Frontal cortex (tissue), 4 donors: ENCODE results near the gene CKB. TPM values are rescaled to one million over a fixed set of nuclear protein-coding genes. Genes with fewer than 3 reads are reported as not detected.
"Not testable (repeated sequence)": the region's sequence is repeated elsewhere in the genome, so short reads cannot be mapped to it uniquely, and the experiment has no call there.

Experiments
- DNase-seq, 2 donors: peaks; one replicate each; pipeline ENCODE4 v3.0.0; 2012; ENCODE audit warnings: low spot score in 2 of 2
- FAIRE-seq: peaks from 2 replicates; lab custom pipeline; 2012; peaks lifted over from hg19 to GRCh38; lab: Jason Lieb, UNC
- total RNA-seq: library from RNA; depleted of rRNA; stranded (reverse); fragments of >200 nt; gene quantifications from one replicate; pipeline ENCODE4 v1.2.3, GENCODE V29; 2014
- donor health status: control.
- donor health status: control.
- donor health status: control.

CKB gene
- total RNA-seq, 1 donor from 2014 or later: 260 TPM

- FAIRE-seq: no peak
These were observed 6.2 kb upstream of the CKB start, which contains the start of gene TRMT61A for GRCh38 chr14:103528587-103529382. TSS of gene TRMT61A (plus strand) at chr14:103529196. CDS start at chr14:103529979, 783 bp downstream.

GRCh38 chr14:103528146-103528586 lies 5.5 kb upstream of the CKB start:
- no peak for FAIRE-seq
- no peak for DNase-seq

More at GRCh38 chr14:103528587-103529382, 6.2 kb upstream of the CKB start, which contains the start of gene TRMT61A:
- DNase-seq: peak; percentile 99

GRCh38 chr14:103527408-103528145 lies 4.9 kb upstream of the CKB start:
- FAIRE-seq: no peak
- DNase-seq: no peak

- DNase-seq (no peak), FAIRE-seq (no peak)
These were observed 4.3 kb upstream of the CKB start for GRCh38 chr14:103526914-103527248.

- DNase-seq (no peak), FAIRE-seq (no peak)
These were observed 3.8 kb upstream of the CKB start for GRCh38 chr14:103526247-103526913.

GRCh38 chr14:103525430-103526246 lies 3.0 kb upstream of the CKB start:
- FAIRE-seq, DNase-seq: not testable (repeated sequence)

- DNase-seq: no peak
- FAIRE-seq: no peak
These were observed 1.6 kb upstream of the CKB start for GRCh38 chr14:103524002-103524935.

- FAIRE-seq: no peak
- DNase-seq: no peak
These were observed 935 bp upstream of the CKB start for GRCh38 chr14:103523575-103523954.

GRCh38 chr14:103521951-103522563 lies 573 bp downstream of the CKB start:
- FAIRE-seq (no peak), DNase-seq (peak; percentile 53 to 64)

- FAIRE-seq: no peak
- DNase-seq: peak; percentile 64 to 84
These were observed 1.1 kb downstream of the CKB start for GRCh38 chr14:103521438-103521950.

- FAIRE-seq (no peak), DNase-seq (peak; percentile 83 to 90)
These were observed 1.8 kb downstream of the CKB start for GRCh38 chr14:103520657-103521437.

GRCh38 chr14:103520269-103520656 lies 2.4 kb downstream of the CKB start:
- FAIRE-seq: no peak
- DNase-seq: no peak

GRCh38 chr14:103519837-103520212 lies 2.8 kb downstream of the CKB start:
- no peak for DNase-seq
- FAIRE-seq: no peak

- FAIRE-seq (no peak), DNase-seq (peak in 1 of 2 donors; percentile 44)
These were observed 3.4 kb downstream of the CKB start for GRCh38 chr14:103519043-103519836.

- DNase-seq: peak; percentile 75 to 76
These were observed 4.1 kb downstream of the CKB start for GRCh38 chr14:103518422-103519042.

More at GRCh38 chr14:103518422-103519042, 4.1 kb downstream of the CKB start:
- FAIRE-seq: no peak
